Hematopoietic multipotent progenitor cell treated with erythropoietin and hydrocortisone succinate and interleukin-3 and kit ligand, for 17 days (in vitro differentiated cells): ENCODE results near the gene NOTCH2.

Source experiments
- DNase-seq: peaks from one replicate; pipeline ENCODE4 v3.0.0-alpha.2; 2015; ENCODE audit warnings: low spot score

NOTCH2 gene

DNA sequence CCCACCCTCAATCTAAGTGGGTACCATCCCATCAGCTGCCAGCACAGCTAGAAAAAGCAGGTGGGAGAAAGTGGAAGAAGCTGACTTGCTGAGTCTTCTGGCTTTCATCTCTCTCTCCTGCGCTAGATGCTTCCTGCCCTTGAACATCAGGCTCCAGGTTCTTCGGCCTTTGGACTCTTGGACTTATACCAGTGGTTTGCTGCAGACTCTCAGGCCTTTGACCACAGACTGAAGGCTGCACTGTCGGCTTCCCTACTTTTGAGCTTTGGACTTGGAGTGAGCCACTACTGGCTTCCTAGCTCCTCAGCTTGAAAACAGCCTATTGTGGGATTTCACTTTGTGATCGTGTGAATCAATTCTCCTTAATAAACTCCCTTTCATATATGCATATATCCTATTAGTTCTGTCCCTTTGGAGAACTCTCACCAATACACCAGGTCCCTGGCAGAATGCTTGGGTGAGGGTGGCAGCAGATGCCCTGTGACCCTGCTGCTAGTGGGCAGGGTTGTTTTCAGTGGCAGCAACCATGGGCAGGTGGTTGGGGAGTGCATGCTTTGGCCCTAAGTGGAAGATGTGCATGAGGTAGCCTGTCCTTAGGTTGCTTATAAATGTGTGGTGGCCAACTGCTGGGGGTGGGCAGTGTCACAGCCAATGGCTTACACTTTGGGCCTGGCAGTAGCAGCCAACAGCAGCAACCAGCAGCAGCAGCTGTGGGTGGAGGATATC, 162.4 kb downstream of the NOTCH2 start:
- DNase-seq = no peak

DNA sequence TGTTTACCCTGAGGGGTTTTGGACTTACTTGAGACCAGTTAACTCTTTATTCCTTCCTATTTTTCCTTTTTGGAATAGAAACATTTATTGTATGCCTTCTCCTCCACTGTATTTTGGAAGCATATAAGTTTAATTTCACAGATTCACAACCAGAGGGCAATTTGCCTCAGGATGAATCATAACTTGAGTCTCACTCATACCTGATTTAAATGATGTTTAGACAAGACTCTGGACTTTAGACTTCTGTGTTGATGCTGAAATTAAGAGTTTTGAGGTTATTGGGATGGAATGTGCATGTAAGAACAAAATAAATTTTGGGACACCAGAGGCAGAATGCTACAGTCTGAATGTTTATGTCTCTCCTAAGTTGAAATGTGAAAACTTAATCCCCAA, 166.0 kb downstream of the NOTCH2 start:
- no peak for DNase-seq

DNA sequence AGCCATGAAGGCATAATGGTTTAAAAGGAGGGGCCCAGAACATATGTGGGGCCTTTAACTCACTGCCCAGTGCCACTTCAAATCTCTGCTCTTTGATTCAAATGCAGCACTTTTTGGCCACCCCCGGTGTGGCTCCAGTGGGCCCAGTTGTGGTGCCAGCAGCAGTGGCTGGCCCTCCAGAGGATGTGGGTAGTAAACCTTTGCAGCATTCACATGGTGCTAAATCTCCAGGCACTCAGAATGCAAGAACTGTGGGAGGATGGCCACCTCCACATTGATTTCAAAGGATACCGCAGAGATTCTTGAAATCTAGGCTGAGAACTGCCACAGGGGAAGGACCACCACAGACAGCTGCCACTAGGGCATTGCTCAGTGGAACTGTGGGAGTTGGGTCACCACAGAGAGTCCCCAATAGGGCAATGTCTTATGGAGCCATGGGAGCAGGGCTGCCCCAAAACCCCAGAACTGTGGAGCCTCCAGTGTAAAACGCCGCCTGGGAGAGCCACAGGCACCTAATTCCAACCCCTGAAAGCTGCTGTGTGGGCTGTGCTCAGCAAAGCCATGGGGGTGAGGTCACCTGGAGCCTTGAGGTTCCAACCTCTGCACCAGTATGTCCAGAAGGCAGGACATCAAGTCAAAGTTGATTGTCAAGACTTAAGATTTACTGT, 166.6 kb downstream of the NOTCH2 start:
- DNase-seq = no peak

DNA sequence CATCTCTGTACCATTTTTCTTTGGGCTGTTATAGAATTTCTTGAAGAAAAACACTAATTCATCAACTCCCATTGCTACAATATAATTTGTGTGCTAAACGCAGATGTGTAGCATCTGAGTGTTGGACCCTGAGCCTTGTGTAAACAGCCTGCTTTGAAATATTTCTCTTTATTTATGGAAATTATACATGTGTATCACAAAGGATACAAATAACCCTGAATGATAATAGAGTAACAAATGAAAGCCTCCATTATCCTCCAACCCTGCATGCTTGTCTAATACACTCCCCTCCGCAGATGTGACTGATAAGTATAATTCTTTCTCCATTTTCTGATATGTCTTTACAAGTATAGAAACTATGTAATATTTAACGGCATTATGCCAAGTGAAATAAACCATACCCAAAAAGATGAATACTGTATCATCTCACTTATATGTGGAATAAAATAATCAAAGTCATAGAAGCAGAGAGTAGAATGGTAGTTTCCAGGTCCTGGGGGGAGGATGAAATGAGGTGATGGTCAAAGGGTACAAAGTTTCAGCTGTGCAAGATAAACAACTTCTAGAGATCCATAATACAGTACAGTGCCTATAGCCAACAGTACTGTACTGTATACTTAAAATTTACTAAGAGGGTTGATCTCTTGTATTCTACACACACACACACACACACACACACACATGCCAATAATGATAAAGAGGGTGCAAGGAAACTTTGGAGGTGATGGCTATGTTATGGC, 170.3 kb downstream of the NOTCH2 start:
- no peak for DNase-seq

DNA sequence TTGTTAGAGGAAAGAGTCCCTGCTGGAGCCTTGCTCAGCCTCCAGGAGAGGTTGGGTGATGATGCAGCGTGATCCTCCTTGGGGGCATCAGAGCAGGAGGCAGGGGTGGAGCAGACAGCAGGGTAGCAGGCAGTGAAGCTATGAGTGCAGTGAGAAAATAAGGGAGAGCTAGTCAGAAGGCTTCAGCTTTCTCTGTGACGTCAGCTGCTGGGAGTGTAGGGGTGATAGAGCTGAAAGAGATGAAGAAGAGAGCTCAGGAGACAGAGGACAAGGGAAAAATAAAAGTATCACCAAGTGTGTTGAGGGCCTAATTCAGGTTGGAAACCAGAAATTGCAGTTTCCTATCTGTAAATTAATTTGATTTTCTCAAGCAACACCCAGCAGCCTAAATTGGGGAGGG, 170.9 kb downstream of the NOTCH2 start:
- DNase-seq = no peak

DNA sequence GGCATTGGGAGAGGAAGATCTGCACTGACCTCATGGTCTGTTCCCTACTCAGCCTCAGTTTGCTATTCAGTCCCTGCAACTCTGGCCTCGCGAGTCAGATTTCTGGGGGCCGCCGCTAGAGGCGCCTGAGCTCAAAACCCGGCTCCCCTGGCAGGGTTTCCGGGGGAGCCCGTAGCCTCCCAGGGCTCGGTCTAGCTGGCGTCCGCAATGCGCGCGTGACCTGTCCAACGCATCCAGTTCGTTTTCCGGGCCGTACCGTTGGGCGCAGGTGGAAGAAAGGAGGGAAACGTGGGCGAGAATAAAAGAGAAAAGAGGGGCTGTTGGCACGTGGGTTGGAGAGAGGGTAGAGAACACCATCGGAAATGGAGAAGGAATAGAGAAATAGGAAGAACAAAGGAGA, 173.2 kb downstream of the NOTCH2 start, which contains the start of gene ADAM30:
TSS of gene ADAM30 (minus strand) at position 213 of the 400 bp plus-strand sequence. CDS start at position 34, 179 bp downstream.
- no peak for DNase-seq

DNA sequence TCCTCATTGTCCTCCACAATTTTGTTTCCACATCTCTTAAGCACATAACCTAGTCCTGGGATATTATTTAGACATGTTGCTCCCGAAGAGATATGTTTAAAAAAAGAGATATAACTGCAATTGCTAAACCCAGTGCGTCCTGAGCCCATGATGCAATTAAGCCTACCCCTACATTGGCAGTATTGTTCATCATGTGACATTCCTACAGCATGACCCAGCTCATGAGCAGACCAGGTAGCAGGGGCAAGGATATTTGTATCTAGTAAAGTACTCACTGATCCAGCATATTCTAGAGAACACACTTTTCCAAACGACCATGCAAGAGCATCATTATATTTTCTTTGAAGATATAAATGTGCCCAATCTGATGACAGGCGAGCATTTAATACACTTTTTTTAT, 174.4 kb downstream of the NOTCH2 start:
- no peak for DNase-seq

DNA sequence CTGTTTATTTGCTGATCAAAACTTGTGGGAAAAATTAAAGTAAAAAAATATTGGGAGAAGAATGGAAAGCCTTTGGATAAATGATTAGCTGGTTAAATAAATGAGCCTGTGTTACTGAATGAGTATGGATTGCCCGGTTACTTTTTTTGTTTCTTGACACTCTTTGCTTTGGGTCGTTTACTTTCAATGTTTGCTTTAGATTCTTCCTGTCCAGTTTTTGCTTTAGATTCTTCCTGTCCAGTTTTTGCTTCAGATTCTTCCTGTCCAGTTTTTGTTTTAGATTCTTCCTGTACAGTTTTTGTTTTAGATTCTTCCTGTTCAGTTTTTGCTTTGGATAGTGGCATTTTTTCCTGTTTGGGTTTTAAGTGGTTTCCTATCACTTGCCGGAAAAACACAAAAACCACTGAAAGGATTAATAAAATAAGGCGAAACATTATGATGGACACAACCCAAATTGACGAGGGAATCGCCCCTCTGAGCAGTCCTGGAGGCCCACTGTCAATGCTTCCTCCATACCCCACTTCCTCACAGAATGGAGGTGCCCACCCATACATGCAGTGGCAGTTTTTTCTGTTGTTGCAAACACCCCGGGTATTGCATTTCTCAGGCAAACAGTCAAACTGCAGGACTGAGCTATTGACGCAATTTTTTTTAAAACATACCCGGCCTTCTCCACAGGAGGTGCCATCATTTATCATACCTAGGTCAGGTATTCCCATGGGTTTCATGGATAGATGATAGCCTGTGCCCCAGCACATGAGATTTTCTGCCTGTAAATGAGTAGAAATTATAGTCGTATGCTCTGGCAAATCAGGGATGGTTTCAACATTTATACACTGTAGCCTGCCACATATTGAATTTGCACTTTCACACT, 175.4 kb downstream of the NOTCH2 start:
- no peak for DNase-seq

DNA sequence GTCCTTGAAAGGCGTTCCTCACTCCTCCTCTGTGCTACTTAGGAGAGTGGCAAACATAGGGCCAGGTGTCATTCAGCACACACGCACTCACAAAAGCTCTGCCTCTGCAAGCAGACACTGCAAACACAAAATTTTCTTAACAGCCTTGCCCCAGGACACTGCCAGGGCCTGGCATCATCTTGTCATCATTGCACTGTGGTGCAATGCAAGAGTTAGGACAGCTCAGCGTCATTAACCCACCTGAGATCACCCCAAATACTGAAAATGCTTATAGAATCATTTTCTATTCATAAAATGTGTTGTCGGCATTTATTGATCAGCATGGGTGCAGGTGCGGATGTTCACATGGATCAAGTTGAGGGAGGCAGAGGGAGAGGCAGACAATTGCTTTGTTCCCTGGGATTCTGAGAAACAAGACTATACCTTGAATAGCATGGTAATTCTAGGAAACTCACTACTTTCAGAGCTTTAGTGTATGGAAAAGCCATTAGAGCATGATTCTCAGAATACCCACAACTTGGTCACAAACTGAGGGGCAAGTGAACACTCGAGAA, 176.1 kb downstream of the NOTCH2 start:
- no peak for DNase-seq

DNA sequence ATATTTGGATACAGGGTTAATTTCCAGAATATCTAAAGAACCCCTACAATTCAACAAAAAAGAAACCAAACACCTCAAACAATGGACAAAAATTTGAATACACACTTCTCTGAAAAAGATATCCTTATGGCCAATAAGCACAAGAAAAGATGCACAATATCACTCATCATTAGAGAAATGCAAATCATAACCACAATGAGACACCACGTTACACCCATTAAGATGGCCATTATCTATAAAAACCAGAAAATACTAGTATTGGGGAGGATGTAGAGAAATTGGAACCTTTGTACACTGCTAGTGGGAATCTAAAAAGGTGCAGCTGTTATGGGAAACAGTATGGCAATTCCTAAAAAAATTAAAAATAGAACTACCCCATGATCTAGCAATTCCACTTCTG, 178.1 kb downstream of the NOTCH2 start:
- DNase-seq = no peak

DNA sequence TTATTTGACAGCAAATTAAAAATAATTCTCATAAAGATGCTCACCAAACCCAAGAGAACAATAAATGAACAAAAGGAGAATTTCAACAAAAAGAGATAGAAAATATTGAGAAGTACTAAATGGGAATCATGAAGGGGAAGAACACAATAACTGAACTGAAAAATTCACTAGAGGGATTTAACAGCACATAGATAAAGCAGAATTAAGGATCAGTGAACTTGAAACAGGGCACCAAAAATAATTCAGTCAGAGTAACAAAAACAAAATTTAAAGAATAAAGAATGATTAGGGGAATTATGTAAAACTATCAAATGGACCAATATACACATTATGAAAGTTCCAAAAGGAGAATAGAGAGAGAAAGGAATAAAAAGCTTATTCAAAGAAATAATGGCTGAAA, 181.0 kb downstream of the NOTCH2 start:
- no peak for DNase-seq

DNA sequence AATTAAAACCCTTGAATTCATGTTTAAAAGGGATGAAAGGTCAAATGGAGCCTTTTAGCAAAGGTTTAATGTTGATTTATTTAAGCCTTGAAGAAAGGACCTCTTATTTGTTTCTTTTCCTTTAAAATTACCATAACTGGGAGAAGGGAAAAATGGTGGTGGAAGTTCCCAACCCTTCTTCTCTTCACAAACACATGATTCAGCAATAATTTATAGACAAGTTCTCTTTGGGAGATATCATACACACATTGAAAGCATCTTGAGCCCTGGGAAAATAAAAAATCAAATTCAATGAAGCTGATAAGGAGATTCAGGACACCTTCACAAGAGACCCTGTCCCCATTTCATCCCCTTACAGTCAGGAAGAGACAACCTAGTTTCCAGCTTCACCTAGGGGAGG, 182.0 kb downstream of the NOTCH2 start:
- DNase-seq = no peak

DNA sequence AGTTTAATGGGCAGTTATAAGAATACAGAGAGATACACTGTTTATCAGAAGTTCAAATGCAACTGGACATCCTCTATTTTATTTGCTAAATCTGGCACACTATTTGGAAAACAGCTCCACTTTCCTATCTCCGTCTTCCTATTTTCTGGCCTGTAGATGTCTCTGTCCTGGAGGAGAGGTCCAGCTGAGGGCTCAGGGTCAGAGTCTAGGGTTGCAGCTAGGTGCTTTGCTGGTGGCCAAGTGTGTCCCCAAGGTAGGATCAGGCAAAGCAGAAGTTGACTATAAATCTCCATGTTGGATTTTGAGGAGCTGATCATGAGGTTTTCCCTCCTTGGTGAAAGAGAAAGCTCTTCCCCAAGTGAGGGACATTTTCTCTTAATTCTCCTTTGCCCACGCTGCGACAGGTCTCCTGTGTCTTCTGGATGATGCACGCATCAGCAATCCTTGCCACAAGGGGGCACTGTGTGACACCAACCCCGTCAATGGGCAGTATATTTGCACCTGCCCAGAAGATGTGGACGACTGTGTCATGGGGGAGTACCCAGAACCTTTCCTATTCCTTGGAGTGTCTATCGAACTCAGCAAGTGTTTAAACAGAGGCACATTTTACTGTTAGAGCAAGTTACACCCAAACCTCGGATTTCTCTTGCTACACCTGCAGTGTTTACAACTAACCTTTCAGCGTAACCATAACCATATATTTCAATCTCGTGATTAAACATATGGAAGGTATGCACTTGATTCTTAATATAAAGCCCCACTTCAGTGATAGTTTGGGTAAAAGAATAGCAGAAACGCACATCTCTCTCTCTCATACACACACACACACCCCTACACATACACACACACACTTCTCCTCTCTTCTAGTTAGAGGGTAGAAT, 183.3 kb downstream of the NOTCH2 start:
- peak; percentile 50 for DNase-seq

DNA sequence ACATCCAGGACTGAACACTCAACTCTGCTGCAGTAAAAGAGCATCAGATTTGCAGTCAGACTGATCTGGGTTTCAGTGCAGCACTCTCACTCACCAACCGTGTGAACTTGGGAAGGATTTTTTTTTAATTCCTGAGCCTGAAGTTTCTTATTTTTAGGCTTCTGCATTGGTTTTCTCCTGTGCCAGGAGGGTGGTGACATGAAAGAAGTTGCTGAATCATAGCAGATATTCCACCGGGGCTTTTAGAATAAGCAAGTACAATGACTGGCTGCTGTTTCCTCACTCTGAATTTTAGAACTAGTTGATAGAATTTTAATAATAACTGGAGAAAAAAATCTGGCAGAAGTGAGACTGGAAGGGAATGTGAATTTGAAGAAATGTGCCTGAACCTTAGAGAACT, 184.8 kb downstream of the NOTCH2 start:
- peak; percentile 18 for DNase-seq

DNA sequence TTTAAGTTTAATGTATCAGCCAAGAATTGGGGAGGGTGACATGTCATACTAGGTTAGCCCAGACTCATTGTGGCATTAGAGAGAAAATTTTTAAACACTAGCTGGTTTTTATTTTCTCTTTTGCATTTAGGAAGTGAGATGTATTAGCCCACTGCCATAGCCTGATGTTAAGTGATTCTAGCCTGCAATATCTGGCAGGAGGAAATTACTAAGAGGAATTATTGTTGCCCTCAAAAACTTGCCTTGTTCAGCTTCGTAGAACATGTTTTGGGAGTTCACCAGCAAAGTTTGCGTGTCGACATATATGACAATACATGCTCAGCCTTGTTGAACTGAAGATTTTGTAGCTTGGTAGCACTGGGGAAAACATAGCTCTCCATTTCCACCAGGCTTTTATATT, 185.6 kb downstream of the NOTCH2 start:
- DNase-seq = no peak

DNA sequence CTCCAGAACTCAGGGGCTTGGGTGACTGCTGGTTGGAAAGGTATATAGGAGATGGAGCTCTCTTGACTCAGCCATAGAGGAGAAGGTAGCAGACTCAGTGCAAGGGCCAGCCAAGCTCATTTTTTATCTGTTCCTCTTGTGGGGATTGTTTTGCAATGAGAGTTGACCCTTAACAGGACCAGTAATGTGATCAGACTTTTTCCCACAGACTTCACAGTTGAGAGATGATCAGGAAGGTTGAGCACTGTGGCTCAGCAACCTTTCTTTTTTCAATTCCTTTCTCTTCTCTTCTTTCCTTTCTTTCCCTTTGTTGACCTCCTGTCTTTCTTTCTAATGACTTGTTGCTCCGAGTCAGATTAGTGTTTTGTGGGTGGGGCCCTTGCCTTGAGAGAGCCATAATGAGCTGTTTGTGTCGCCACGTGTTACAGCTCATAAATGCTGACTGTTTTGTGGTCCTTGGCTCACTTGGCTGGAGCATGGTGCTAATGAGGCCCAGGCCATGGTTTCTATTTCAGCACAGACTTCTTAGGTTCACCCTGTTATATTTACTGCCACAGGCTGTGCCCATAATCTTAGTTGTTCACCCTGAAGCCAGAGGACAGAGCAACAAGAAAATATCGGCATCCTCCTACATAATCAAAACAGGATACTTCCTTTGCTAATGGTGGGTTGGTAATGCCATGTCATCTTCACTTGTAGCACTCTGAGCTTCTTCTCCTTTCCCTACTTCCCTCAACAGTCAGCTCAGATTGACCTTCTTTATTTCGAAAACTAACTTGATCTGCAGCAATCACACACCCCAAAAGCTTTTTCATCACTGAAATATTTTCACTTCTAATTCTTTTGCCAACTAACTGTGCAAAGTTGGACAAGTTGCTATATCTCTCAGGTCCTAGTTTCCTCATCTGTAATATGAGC, 187.1 kb downstream of the NOTCH2 start:
- DNase-seq = no peak

DNA sequence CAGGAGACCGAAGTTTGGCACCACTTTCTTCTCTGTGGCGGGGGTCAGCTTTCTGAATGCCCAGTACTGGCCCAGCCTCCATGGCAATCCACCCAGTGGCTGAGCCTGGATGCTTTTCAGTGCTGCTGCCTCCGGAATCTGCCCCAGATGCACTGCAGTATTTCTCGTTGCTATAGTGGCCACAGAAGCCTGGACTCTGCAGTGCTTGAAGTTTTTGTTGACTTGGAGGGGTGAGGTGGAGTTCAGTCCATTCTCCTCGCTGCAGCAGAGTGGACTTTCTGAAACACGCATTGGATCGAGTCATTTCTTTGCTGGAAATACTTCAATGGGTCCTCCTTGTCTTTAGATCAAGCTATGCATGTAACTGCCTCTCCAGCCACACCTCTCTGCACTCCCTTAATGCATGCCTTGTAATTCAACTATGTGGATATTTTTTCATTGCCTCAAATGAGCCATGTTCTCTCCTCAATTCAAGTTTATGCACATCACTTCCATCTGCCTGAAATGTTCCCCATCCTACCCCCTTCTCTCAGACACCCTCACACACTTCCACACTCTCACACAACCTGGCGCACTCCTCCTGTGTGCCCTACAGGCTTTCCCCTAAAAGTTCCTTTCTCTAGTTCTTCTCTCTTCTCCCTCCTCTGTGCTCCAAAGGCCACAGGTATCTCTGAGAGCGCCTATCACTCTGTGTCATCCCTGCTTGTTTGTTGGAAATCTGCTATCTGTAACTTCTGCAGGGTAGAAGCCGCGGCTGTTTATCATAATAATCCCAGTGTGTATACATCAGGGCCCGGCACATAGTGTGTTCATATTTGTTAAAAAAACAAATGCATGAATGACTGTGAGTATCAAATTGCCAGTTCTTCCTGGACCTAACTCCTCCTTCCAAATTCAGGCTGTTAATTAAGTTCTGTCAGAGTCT, 189.7 kb downstream of the NOTCH2 start:
- no peak for DNase-seq

DNA sequence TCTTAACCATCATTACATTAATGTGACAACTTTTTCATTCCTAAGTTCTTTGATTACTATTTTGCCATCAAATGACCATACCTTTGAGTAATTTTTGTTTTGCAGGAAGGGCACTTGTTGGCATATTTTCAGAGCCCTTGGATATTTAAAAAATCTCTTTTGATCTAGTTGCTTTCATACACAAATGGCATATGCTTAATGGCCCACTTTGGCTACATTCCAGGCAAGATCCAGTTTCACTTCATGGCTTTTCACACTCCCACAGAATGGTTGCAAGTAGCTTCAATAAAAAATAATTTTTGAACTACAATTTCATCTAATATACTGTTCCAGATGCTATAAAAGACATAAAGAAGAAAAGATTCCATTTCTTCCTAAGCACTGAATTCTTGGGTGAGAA, 191.3 kb downstream of the NOTCH2 start:
- no peak for DNase-seq

DNA sequence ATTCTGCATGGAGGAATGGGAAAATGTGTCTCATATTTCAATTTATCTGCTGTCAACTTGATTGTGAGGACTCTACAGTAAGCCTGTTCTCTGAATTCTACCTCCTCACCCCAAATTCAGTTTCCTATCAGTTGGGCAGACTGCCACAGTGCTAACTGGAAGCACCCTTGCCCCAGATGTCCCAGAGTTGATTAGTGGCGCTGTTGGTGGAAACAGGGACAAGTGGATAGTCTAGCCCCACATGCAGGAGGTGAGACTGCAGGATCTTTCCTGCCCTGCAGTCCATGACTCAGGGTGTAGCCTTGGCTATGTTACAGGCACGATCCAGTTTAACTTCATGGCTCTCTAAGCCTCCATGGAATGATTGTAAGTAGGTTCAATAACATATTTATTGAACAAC, 195.3 kb downstream of the NOTCH2 start:
- DNase-seq = peak; percentile 36
